WTC11 (cell line): Measurements from ENCODE around the gene NWD2. TPM values are rescaled to one million over a fixed set of nuclear protein-coding genes. Genes with fewer than 3 reads are reported as not detected.

Experiments
- ATAC-seq: fragments of 200-7000 bp; cut with Tn5 transposase; 2 replicates; pipeline ENCODE4 v1.10.0; 2021; ENCODE audit warnings: mild to moderate bottlenecking, moderate library complexity
- CTCF ChIA-PET: fragments of 300-600 bp; sonication (Branson Sonifier 250); formaldehyde crosslinking; loops from one replicate; lab custom pipeline; 2021; ENCODE audit warnings: antibody characterized with exemption; lab: Charles Lee
- POLR2A ChIA-PET: fragments of 350-600 bp; sonication (Branson Sonifier 250); formaldehyde crosslinking; loops from one replicate; lab custom pipeline; 2021; ENCODE audit warnings: antibody characterized with exemption; lab: Charles Lee
- DNase-seq: peaks from one replicate; pipeline ENCODE4 v3.0.0; 2021; ENCODE audit warnings: low spot score
- H3K27ac Mint-ChIP-seq: 2 replicates; pipeline ENCODE4 v1.8.0; 2021; ENCODE audit warnings: mixed read lengths
- H3K27me3 Mint-ChIP-seq: 2 replicates; pipeline ENCODE4 v1.8.0; 2021; ENCODE audit warnings: low read depth, mild to moderate bottlenecking, moderate library complexity, mixed read lengths
- H3K36me3 Mint-ChIP-seq: 2 replicates; pipeline ENCODE4 v1.8.0; 2021; ENCODE audit warnings: mixed read lengths
- H3K4me1 Mint-ChIP-seq: 2 replicates; pipeline ENCODE4 v1.8.0; 2022; ENCODE audit warnings: mixed read lengths
- H3K4me3 Mint-ChIP-seq: 2 replicates; pipeline ENCODE4 v1.8.0; 2021; ENCODE audit warnings: mild to moderate bottlenecking, moderate library complexity, mixed read lengths
- H3K9me3 Mint-ChIP-seq: 2 replicates; pipeline ENCODE4 v1.8.0; 2021; ENCODE audit warnings: mixed read lengths
- ARID4B ChIP-seq: sonication (generic); formaldehyde crosslinking; IDR thresholded peaks from 2 replicates; pipeline ENCODE4 v1.8.0; 2023; ENCODE audit warnings: missing genetic modification reagents, mild to moderate bottlenecking, borderline replicate concordance
- CREB1 ChIP-seq: sonication (generic); formaldehyde crosslinking; IDR thresholded peaks from 2 replicates; pipeline ENCODE4 v1.8.0; 2023; ENCODE audit warnings: mild to moderate bottlenecking, missing genetic modification reagents
- CREM ChIP-seq: sonication (generic); formaldehyde crosslinking; IDR thresholded peaks from 2 replicates; pipeline ENCODE4 v1.8.1; 2022; ENCODE audit warnings: mild to moderate bottlenecking, missing genetic modification reagents, moderate library complexity
- ETV6 ChIP-seq: sonication (generic); formaldehyde crosslinking; IDR thresholded peaks from 2 replicates; pipeline ENCODE4 v1.8.1; 2022; ENCODE audit warnings: mild to moderate bottlenecking, missing genetic modification reagents
- FOXK1 ChIP-seq: sonication (generic); formaldehyde crosslinking; IDR thresholded peaks from 2 replicates; pipeline ENCODE4 v1.8.0; 2022; ENCODE audit warnings: mild to moderate bottlenecking, moderate library complexity, missing genetic modification reagents
- GRHL2 ChIP-seq: fragments of 250-450 bp; sonication (Bioruptor Pico); IDR thresholded peaks from 2 replicates; pipeline ENCODE4 v1.8.0; 2022; ENCODE audit warnings: mild to moderate bottlenecking, moderate library complexity; ENCODE audit not compliant: insufficient replicate concordance, severe bottlenecking
- HMGXB4 ChIP-seq: sonication (generic); formaldehyde crosslinking; IDR thresholded peaks from 2 replicates; pipeline ENCODE4 v1.8.1; 2023; ENCODE audit warnings: mild to moderate bottlenecking, moderate library complexity, missing genetic modification reagents
- MYBL2 ChIP-seq: sonication (generic); formaldehyde crosslinking; IDR thresholded peaks from 2 replicates; pipeline ENCODE4 v1.8.1; 2023; ENCODE audit warnings: mild to moderate bottlenecking, moderate library complexity, missing genetic modification reagents
- NFATC4 ChIP-seq: fragments of 250-450 bp; sonication (Bioruptor Pico); IDR thresholded peaks from 2 replicates; pipeline ENCODE4 v1.9.0; 2021; ENCODE audit warnings: mild to moderate bottlenecking
- NR3C1 ChIP-seq: sonication (generic); formaldehyde crosslinking; conservative IDR thresholded peaks from 2 replicates; pipeline ENCODE4 v1.8.1; 2023; ENCODE audit warnings: low read depth, mild to moderate bottlenecking, missing genetic modification reagents
- PRRX2 ChIP-seq: fragments of 250-450 bp; sonication (Bioruptor Pico); IDR thresholded peaks from 2 replicates; pipeline ENCODE4 v1.8.0; 2021; ENCODE audit warnings: mild to moderate bottlenecking
- RELA ChIP-seq: sonication (generic); formaldehyde crosslinking; IDR thresholded peaks from 2 replicates; pipeline ENCODE4 v1.8.1; 2022; ENCODE audit warnings: missing genetic modification reagents, mild to moderate bottlenecking, borderline replicate concordance
- RORB ChIP-seq: fragments of 250-450 bp; sonication (Bioruptor Pico); IDR thresholded peaks from 2 replicates; pipeline ENCODE4 v1.9.0; 2021; ENCODE audit warnings: mild to moderate bottlenecking
- ZBTB21 ChIP-seq: sonication (generic); formaldehyde crosslinking; IDR thresholded peaks from 2 replicates; pipeline ENCODE4 v1.8.1; 2023; ENCODE audit warnings: mild to moderate bottlenecking, missing genetic modification reagents, borderline replicate concordance
- ZNF263 ChIP-seq: sonication (generic); formaldehyde crosslinking; IDR thresholded peaks from 2 replicates; pipeline ENCODE4 v1.8.1; 2022; ENCODE audit warnings: low read depth, mild to moderate bottlenecking, moderate library complexity, missing genetic modification reagents
- ZNF532 ChIP-seq: fragments of 250-450 bp; sonication (Bioruptor Pico); IDR thresholded peaks from 2 replicates; pipeline ENCODE4 v1.9.0; 2021; ENCODE audit warnings: mild to moderate bottlenecking, borderline replicate concordance
- total RNA-seq: library from RNA; stranded (reverse); gene quantifications from 3 replicates; pipeline ENCODE4 v1.2.3, GENCODE V29; 2021
- TF ChIP-seq, protein P1 (sequence below): sonication (generic); formaldehyde crosslinking; IDR thresholded peaks from 2 replicates; pipeline ENCODE4 v1.8.1; 2022; ENCODE audit warnings: low read depth, missing genetic modification reagents, borderline replicate concordance
- TF ChIP-seq, protein P2 (sequence below): fragments of 250-450 bp; sonication (Bioruptor Pico); IDR thresholded peaks from 2 replicates; pipeline ENCODE4 v1.9.0; 2021; ENCODE audit warnings: mild to moderate bottlenecking

Gene NWD2
- total RNA-seq, 1 experiment from 2014 or later = 0.07 TPM

DNA sequence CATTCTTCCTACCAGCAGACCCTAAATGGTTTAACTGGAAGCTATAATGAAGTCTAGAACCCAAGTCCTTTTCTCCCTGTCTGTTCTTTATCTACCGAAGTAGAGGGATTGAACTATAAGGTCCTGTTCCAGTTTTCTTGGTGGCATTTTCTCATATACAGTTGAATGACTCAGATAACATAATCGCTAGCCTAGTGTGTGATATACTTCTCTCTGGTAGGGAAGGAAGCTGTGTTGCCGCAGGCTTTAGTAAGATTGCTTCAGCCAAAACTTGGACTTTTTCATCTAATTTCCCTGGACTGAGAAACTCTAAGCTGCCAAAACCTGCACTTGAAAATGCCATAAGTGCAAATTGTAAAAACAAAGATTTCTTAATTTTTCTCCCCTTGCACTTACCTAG is 123.4 kb downstream of the NWD2 start:
- Mint-ChIP-seq H3K27ac (no peak overlapping the region), H3K4me3 (no peak overlapping the region), H3K36me3 (no peaks in the 10 kb centered on the region), H3K4me1 (no peaks in the 10 kb centered on the region), H3K27me3 (no peaks in the 10 kb centered on the region)
- POLR2A ChIA-PET = no interaction called here
- CTCF ChIA-PET = interaction anchor here (1.7 kb wide), 1 partner anchor 124 kb away, joined by 7 read pairs; no protein-coding TSS in a partner anchor
- ATAC-seq = no peak
- DNase-seq = no peak
- TF ChIP-seq, protein P1, sequence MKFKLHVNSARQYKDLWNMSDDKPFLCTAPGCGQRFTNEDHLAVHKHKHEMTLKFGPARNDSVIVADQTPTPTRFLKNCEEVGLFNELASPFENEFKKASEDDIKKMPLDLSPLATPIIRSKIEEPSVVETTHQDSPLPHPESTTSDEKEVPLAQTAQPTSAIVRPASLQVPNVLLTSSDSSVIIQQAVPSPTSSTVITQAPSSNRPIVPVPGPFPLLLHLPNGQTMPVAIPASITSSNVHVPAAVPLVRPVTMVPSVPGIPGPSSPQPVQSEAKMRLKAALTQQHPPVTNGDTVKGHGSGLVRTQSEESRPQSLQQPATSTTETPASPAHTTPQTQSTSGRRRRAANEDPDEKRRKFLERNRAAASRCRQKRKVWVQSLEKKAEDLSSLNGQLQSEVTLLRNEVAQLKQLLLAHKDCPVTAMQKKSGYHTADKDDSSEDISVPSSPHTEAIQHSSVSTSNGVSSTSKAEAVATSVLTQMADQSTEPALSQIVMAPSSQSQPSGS = no peak
- TF ChIP-seq CREM = no peak
- TF ChIP-seq GRHL2 (CRISPR knock-in tag) = no peak
- TF ChIP-seq PRRX2 (CRISPR knock-in tag) = no peak
- no peak for TF ChIP-seq NR3C1
- TF ChIP-seq CREB1 = no peak
- TF ChIP-seq FOXK1 (CRISPR knock-in tag) = no peak
- TF ChIP-seq MYBL2 = no peak
- TF ChIP-seq, all 79 proteins: peak for 0
- H3K9me3 Mint-ChIP-seq = no peaks in the 10 kb centered on the region

- no peaks in the 10 kb centered on the region for H3K9me3 Mint-ChIP-seq
- no peak overlapping the region for H3K27ac Mint-ChIP-seq
- CTCF ChIA-PET = no interaction called here
- H3K4me3 Mint-ChIP-seq = no peak overlapping the region
- no peaks in the 10 kb centered on the region for H3K4me1 Mint-ChIP-seq
- TF ChIP-seq ARID4B = no peak
- TF ChIP-seq, protein P2, sequence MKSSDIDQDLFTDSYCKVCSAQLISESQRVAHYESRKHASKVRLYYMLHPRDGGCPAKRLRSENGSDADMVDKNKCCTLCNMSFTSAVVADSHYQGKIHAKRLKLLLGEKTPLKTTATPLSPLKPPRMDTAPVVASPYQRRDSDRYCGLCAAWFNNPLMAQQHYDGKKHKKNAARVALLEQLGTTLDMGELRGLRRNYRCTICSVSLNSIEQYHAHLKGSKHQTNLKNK (CRISPR knock-in tag) = no peak
- no peak for TF ChIP-seq ZBTB21 (CRISPR knock-in tag)
- TF ChIP-seq RELA (CRISPR knock-in tag) = no peak
- no peak for DNase-seq
- H3K36me3 Mint-ChIP-seq = no peaks in the 10 kb centered on the region
- no peak for ATAC-seq
- no peaks in the 10 kb centered on the region for H3K27me3 Mint-ChIP-seq
- POLR2A ChIA-PET = no interaction called here
Observed at GRCh38 chr4:37370052-37370451, 125.5 kb downstream of the NWD2 start.

GRCh38 chr4:37381040-37381668 is 136.6 kb downstream of the NWD2 start:
- ATAC-seq = peak; percentile 90
- TF ChIP-seq RORB (CRISPR knock-in tag) = no peak
- TF ChIP-seq, protein P1 = no peak
- no peak for TF ChIP-seq ZNF263
- no peak for TF ChIP-seq RELA (CRISPR knock-in tag)
- no peak for TF ChIP-seq NFATC4 (CRISPR knock-in tag)
- no peak for TF ChIP-seq ZNF532
- TF ChIP-seq ETV6 (CRISPR knock-in tag) = no peak
- TF ChIP-seq HMGXB4 (CRISPR knock-in tag) = no peak

More at GRCh38 chr4:37381040-37381668, 136.6 kb downstream of the NWD2 start:
- Mint-ChIP-seq H3K27me3 (no peaks in the 10 kb centered on the region; the same call in 1 of the 2 replicates), H3K9me3 (no peaks in the 10 kb centered on the region), H3K4me3 (no peak overlapping the region), H3K4me1 (peaks cover 7% of the 10 kb centered on the region), H3K27ac (no peak overlapping the region), H3K36me3 (no peaks in the 10 kb centered on the region)
- POLR2A ChIA-PET = no interaction called here
- CTCF ChIA-PET = interaction anchor here (0.8 to 1.5 kb wide), 4 partner anchors 136 to 193 kb away, joined by 3 to 4 read pairs (median 3); partner anchors contain the start of gene NWD2
- peak; percentile 14 for DNase-seq
